Mammary microvascular endothelial cell (primary cell): ENCODE measurements around the gene SLC44A2. TPM values are rescaled to one million over a fixed set of nuclear protein-coding genes. Genes with fewer than 3 reads are reported as not detected.

Experiments used
- total RNA-seq: library from RNA; depleted of rRNA; stranded (reverse); fragments of >200 nt; gene quantifications from 2 replicates; pipeline ENCODE4 v1.2.3, GENCODE V29; 2015

Gene SLC44A2
- total RNA-seq, result 64.2 and 75.7 TPM in 2 replicates

DNA sequence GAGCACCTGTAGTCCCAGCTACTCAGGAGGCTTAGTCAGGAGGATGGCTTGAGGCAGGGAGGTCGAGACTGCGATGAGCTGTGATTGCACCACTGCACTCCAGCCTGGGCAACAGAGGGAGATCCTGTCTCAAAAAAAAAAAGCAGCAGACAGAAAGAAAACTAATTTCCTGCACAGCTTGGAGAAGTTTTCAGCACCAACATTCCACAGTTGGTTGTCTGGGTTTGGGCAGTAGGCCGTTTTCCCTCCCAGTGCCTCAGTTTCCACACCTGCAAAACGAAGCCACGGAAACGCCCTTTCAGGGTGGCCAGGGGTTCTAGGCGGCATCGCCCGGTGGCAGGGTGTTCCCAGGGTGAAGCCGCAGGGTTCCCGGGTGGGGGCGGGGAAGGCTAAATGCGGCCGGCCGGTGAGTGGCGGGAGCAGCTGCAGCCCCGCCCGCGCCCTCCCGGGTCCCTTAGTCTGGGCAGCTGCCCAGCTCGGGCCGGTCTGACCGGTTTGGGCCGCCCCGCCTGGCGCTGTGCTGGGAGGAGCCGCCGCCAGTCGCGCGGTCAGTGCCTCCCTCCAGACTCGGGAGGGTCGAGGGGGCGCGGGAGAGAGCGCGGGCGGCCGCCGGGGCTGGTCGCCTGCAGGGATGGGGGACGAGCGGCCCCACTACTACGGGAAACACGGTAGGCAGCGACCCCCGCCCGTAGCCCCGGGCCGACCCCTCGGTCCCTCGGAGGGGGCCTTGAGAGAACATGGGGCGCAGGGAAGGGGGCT lies at the start of gene SLC44A2:
Gene SLC44A2 (plus strand): TSS at position 551 of the 759 bp plus-strand sequence. CDS start 81 bp downstream, at position 632.

GRCh38 chr19:10587022-10587838 lies 38.1 kb upstream of the SLC44A2 start, which contains the start of gene AP1M2:
TSS of gene AP1M2 (minus strand) at chr19:10587312. CDS start at chr19:10587231, 81 bp downstream.

GRCh38 chr19:10653732-10654609 lies 28.6 kb downstream of the SLC44A2 start, which contains the start of gene ILF3:
TSS of gene ILF3 (plus strand) at chr19:10654346. CDS start at chr19:10670606, 16,260 bp downstream.

Other genes starting within 250 kb of the SLC44A2 start
- gene TYK2, start 245.0 kb upstream of the SLC44A2 start, total RNA-seq, result 120 and 124 TPM in 2 replicates
- 343 and 390 TPM in 2 replicates for gene CDC37, start 222.0 kb upstream of the SLC44A2 start, total RNA-seq
- gene PDE4A, start 205.0 kb upstream of the SLC44A2 start, total RNA-seq, result 2.2 and 4.8 TPM in 2 replicates
- gene KEAP1, start 122.2 kb upstream of the SLC44A2 start, total RNA-seq, result 83.8 and 86.8 TPM in 2 replicates
- not detected in 2 replicates for gene S1PR5, start 108.1 kb upstream of the SLC44A2 start, total RNA-seq
- 24.6 and 28.9 TPM in 2 replicates for gene ATG4D, start 81.6 kb upstream of the SLC44A2 start, total RNA-seq
- gene KRI1, start 59.5 kb upstream of the SLC44A2 start, total RNA-seq, result 11.3 and 13.4 TPM in 2 replicates
- gene CDKN2D, start 56.6 kb upstream of the SLC44A2 start, total RNA-seq, result 5.5 and 7.5 TPM in 2 replicates
- gene AP1M2, start 38.2 kb upstream of the SLC44A2 start, total RNA-seq, result not detected in 2 replicates
- gene ILF3, start 28.8 kb downstream of the SLC44A2 start, total RNA-seq, result 127 and 147 TPM in 2 replicates
- 30.8 and 34.3 TPM in 2 replicates for gene QTRT1, start 75.9 kb downstream of the SLC44A2 start, total RNA-seq
- 89.7 and 107 TPM in 2 replicates for gene DNM2, start 92.5 kb downstream of the SLC44A2 start, total RNA-seq
- 52.4 and 64.0 TPM in 2 replicates for gene TMED1, start 210.7 kb downstream of the SLC44A2 start, total RNA-seq
- gene C19orf38, start 222.9 kb downstream of the SLC44A2 start, total RNA-seq, result not detected in 2 replicates
- 36.0 and 42.9 TPM in 2 replicates for gene CARM1, start 246.0 kb downstream of the SLC44A2 start, total RNA-seq